GM12872 (cell line): Measurements from ENCODE around the gene ERC1.

Source experiments
- TF ChIP-seq, protein P1 (sequence below): IDR thresholded peaks from 3 replicates; pipeline ENCODE4 v1.5.1; 2011; ENCODE audit warnings: low read depth, mild to moderate bottlenecking, low read length, moderate library complexity; ENCODE audit not compliant: insufficient read depth

The ERC1 gene

DNA sequence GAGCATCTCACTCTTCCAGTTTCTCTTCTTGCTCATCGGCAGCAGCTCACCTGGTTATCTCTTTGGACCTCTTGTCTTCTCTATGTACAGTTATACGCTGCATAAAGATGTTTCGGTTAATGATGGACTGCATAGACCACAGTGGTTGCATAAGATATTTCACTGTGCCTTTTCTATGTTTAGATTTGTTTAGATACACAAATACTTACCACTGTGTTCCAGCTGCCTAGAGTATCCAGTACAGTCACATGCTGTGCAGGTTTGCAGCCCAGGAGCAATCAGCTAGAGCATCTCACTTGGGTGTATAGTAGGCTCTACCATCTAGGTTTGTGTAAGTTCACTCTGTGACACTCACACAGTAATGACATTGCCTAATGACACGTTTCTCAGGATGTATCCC, 545.8 kb downstream of the ERC1 start:
- TF ChIP-seq, protein P1, sequence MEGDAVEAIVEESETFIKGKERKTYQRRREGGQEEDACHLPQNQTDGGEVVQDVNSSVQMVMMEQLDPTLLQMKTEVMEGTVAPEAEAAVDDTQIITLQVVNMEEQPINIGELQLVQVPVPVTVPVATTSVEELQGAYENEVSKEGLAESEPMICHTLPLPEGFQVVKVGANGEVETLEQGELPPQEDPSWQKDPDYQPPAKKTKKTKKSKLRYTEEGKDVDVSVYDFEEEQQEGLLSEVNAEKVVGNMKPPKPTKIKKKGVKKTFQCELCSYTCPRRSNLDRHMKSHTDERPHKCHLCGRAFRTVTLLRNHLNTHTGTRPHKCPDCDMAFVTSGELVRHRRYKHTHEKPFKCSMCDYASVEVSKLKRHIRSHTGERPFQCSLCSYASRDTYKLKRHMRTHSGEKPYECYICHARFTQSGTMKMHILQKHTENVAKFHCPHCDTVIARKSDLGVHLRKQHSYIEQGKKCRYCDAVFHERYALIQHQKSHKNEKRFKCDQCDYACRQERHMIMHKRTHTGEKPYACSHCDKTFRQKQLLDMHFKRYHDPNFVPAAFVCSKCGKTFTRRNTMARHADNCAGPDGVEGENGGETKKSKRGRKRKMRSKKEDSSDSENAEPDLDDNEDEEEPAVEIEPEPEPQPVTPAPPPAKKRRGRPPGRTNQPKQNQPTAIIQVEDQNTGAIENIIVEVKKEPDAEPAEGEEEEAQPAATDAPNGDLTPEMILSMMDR: no peak

DNA sequence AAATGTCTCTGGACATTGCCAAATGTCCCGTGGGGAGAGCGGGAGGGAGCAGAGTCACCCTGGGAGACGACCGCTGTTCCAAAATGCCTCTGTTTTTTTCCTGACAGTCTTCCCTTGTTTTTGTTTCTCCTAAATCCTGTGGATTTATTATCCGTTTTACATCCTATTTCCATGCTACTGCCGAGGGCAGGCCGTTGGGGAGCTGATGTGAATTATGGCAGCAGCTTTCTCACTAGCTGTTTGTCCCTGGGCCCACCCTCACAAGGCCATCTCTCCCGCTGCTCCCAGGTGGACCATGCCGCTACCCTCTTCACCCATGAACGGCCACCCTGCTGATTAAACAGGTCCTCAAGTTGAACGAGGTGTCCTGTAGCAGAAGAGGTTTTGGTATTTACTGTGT, 548.1 kb downstream of the ERC1 start:
- TF ChIP-seq, protein P1: no peak

DNA sequence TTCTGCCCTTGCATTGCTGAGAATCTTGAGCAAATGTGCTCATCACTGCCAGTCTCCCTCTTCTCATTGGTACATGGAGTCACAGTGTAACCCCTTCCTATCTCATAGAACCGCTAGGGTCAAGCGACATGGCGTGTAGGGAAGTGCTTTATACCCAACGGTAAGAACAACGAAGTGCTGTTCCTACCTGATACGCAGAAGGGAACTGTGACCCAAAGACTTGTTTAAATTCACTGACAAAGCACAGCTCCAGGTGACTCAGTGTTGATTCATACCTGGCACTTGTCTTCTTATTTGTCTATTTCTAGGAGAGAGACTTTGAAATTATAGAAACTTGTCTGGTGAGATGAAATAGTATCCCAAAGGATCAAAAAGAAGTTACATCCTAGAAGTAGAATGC, 549.7 kb downstream of the ERC1 start:
- TF ChIP-seq, protein P1: no peak

DNA sequence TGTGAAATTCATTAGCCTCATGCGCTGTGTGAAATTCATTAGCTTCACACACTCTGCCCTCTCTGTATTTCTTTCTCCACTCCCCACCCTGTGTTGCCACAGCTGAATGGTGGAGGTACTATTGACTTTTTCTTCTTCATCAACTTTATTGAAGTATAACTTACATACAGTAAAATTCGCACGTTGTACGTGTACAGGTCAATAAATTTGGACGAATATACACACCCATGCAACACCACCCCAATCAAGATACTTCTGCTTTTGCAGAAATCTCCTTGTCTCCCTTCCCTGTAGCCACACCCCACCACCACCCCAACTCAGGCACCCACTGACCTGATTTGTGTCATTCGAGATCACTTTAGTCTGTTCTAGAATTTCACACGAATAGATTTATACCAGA, 551.6 kb downstream of the ERC1 start:
- TF ChIP-seq, protein P1: no peak

DNA sequence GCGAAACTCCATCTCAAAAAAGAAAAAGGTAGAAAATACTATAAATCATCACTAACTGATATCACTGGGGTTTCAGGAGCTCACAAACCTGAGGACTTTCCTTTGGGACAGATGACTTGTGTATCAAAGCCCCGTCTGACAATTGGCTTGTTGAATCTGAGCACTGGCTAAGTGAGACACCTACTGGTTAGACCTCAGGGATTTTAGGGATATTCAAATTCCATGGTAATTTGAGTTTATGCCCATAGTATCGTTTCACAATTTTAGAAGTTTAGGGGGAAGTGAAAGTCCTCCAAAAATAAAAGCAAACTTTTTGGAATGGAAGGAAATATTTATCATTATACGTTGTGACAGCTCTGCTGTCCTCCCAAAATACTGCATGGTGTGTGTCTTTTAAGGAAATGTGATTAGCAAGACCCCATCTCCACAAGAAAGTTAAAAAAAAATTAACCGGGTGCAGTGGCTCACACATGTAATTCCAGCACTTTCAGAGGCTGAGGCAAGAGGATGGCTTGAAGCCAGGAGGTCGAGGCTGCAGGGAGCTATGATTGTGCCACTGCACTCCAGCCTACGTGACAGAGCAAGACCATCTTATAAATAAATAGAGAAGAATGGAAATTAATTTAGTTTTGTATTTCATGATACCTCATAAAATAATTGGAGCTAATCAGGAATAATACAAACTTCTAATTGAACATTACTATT, 554.1 kb downstream of the ERC1 start:
- TF ChIP-seq, protein P1: no peak
